HG03378 (cell line): Measurements from ENCODE around the gene CNNM1.

Experiments used
- ATAC-seq: cut with Tn5 transposase; IDR thresholded peaks from one replicate; pipeline ENCODE4 v1.9.1; 2021; ENCODE audit warnings: mild to moderate bottlenecking, moderate library complexity; ENCODE audit not compliant: unreplicated experiment

The CNNM1 gene

DNA sequence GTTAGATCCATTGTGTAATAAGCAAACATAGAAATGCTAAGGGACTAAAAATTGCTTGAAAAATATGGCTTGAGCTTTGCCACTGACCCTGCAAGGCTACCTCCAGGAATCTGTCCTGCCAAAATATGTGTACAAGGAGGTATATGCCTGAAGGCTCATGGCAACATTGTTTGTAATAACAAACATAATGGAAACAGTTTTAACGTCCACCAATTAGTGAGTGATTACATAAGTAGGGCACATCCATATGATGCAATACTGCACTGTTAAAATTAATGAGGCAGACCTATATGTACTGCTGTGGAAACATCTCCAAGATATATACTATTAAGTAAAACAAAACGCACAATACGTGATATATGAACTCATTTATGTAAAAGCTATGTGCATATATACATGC lies 114.3 kb downstream of the CNNM1 start:
- no peak for ATAC-seq
